GM19099 (cell line): ENCODE data around the gene ITGA6.

Experiments used
- POLR2A ChIP-seq: IDR thresholded peaks from 3 replicates; pipeline ENCODE4 v1.6.1; 2011; ENCODE audit warnings: low read depth; ENCODE audit not compliant: insufficient read length; ENCODE audit errors: extremely low read depth

The ITGA6 gene

DNA sequence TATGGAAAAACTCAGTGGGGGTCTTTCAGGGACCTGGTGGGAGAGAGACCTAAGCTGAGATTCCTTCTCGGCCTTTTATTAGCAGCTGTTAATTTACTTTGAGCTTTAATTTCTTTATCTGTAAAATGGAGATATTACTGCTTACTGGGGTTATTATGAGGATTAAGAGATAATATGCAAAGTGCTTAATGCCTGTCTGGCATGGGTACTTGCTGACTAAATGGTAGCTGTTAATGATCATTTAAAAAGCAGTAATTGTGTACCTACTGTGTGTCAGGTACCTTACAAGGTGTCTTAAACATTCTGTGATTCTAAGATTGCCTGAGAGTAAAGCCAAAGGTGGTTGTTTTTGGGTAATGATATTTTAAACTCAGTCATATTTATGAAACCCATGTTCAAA is 2.6 kb downstream of the ITGA6 start:
- TF ChIP-seq POLR2A: no peak

DNA sequence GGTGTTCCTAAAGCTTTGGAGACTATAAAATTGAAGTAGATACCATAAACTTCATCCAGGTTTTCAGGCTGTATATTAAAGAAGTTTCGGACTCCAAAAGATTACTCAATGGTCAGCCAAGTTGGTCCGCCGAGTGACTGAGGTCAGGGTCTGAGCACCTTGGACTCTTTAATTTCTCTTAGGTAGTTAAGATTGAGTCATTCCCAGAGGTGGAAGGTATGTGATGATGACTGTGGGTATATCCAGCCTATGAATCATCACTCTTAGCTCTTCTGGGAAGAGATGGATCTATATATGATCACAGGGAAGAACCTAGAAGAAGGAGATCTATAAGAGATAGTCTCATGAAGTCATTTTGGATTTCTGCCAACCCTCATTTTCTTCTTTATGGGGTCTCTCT is 3.3 kb downstream of the ITGA6 start:
- TF ChIP-seq POLR2A: no peak

DNA sequence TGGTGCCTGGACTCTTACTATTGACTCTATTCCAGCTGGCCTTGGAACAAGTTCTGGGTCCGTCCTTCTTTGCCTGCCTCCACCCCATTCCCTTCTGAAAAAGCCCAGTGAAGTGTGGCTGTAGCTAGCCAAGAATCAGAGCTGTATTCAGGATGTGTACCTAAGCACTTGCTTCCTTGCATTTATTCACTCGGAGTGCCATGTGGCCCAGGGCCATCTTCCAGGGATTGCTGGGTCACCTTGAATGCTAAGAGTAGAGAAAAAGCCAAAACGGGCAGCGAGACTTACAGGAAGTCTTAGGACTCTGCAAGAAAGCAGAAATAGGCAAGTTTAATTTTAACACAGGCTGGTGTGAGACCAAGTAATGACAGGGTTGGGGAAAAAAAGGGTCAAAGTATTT is 4.1 kb downstream of the ITGA6 start:
- TF ChIP-seq POLR2A: no peak

DNA sequence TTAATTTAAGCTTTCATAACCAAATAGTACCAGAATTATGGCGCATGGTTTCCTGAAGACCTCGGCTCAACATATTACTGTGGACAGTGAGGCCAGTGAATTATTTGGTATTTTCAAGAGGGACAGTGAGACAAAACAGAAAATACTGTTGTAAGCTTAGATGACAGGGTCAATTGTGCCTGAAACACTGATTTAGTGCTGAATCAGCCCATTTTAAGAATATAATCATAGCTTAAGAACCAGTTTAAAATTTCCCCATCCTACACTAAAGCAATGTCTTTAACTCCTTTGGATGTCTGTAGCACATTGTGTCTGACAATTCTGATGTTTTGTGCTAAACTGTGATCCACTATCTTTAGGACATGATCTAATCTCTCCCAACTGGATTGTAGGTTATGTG is 4.6 kb downstream of the ITGA6 start:
- TF ChIP-seq POLR2A: no peak

DNA sequence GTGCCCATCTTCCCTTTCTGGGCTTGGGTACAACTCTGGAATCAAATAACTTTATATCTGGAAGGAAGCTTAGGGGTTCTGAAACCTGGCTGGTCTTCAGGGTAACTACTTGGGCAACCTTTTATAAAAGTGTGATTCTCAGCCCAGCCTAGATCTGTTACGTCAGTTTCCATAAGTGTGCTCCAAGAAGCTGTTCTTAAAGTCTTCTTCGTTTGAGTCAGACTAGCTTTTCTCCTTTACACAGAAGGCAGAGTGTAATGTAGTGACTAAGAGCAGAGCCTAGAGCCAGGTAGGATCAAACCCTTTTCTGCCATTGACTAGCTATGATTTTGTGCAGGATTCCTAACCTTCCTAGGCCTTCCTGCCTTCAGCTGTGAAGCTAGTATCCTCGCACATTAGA is 5.8 kb downstream of the ITGA6 start:
- TF ChIP-seq POLR2A: no peak

DNA sequence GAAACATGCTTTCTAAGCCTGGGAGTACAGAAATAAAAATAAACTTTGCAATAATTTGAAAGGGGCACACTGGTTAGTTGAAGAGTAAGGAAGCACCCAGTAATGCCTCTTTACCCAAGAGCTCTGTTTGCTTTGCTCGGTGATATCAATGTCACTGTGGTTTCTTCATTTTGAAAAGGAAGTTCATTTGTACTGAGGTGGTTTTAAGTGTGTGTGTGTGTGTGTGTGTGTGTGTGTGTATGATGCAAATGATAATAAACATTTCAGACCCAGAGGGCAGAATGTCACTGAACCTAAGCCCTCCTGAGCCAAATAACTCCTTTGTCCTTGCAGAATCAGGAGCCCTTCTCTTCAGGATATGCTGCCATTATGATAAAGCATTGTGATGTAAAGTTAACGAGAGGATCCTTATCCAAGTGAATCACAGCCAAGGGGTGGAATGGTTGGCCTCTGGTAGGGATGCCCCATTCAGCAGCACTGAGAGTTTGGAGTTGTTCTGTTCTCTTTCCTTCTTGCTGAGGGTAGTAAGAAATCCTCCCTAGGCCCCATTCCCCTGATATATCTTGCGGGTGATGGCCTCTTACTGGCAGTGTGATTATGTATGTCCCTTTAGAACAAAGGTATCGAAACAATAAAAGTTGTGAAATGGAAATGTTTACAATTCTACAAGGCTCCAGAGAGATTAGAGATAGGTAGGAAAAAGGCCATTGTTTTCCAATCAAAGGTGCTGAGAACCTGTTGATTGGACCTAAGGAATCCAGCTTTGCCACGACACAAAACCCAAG is 7.6 kb downstream of the ITGA6 start:
- TF ChIP-seq POLR2A: no peak

DNA sequence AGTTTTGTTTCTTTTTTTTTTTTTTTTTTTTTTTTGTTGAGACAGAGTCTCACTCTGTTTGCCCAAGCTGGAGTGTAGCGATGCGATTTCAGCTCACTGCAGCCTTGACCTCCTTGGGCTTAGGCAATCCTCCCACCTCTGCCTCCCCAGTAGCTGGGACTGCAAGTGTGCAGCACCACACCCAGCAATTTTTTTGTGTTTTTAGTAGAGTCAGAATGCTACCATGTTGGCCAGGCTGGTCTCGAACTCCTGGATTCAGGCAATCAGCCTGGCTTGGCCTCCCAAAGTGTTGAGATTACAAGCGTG is 8.2 kb downstream of the ITGA6 start:
- TF ChIP-seq POLR2A: no peak

DNA sequence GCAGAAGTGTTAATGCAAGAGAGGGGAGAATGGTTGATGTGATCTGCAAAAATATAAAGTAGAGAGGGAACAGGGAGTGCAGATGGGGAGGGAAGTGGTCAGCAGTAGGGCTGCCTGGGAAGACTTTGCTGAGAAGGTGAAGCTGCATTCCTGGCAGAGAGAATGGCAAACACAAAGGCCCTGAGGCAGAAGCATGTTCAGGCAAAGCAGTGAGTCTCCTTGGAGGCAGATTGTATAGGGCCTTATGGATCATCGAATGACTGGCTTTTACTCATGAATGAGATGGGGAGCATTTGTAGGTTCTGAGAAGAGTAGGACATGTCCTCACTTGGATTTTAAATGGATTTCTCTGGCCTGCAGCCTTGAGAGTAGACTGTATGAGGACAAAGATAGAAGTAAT is 9.5 kb downstream of the ITGA6 start:
- TF ChIP-seq POLR2A: no peak

DNA sequence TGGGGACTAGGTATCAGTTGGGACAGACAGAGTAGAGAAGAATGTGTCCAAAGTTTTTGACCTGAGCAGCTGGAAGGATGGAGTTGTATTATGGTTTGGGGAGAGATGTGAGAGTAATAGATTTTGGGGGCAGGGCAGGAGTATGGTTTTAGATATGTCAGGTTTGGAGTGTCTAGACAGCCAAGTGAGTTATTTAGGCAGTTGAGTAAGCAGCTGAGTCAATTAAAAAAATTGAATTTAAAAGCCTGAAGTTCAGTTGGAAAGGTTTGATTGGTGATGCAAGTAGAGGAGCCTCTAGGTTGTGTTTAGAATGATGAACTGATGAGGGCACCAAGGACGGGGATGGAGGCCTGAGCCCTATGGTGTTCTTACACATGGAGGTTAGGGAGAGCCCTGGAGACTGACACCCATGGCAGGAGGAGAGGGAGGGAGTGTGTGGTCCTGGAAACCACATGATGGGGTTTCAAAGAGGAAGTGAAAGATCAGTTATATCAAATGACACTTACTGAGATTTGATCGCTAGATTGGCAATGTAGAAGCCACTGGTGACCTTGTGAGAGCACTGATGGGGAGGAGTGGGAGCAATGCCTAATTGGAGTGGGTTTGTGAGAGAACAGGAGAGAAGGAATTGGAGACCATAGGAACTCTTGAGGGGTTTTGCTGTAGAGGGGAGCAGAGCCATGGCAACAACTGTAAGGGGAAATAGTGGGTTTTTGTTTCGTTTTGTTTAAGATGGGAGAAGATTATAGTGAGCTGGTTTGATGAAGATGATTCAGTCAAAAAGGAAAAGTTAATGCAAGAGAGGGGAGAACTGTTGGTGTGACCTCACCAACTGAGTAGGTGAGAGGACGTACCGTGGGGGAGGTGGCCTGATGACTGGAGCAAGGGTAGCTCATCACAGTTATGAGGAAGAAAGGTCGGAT is 10.3 kb downstream of the ITGA6 start:
- no peak for TF ChIP-seq POLR2A

DNA sequence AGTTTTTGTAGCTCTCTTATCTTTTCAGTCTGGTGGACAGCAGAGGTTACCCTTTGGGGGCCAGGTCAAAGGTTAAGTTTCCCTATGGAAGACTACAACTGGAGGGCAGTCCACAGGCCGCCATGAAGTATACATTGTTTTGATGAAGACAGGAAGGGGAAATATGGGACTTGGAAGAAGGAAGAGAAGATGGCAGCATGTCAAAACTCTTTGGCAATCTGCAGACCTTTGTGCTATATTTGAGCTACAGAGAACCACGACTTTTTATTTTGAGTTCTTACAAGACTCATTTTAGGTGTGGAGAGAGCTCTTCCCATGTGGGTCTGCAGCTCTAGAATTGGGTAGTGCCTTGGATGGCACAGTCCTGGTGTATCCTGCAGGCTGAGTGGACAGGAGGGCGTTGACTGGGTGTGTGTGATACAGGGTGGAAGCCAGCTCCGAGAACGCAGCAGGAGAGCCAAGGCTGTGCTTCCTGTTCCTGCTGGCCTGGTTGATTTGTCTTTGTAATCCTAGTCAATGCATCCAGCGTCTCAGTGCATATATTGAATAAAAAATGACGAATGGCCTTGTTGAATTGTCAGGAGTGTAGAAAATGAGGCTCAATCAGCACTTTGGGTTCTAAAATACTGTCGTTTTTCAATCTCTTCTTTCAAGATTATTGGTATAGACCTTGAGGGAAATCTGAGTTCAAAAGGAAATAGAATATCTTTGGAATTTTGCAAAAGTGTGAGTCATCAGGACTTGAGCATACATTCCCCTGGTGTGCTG is 11.5 kb downstream of the ITGA6 start:
- TF ChIP-seq POLR2A: no peak

DNA sequence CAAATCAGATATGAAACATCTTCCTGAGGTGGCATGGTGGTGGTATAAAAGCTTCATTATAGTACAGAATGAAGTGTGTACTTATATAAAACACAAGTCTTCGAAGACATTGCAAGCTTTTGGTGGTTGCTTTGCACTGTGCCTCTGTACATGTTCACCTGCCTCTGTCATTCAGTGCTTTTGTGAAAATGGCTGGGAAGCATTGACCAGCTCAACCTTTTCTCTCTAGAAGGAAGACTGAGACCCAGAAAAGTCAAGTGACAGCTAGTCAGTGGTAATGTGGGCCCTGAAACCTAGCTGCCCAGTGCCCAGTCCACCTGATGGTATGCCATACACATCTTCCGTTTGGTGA is 12.1 kb downstream of the ITGA6 start:
- no peak for TF ChIP-seq POLR2A

DNA sequence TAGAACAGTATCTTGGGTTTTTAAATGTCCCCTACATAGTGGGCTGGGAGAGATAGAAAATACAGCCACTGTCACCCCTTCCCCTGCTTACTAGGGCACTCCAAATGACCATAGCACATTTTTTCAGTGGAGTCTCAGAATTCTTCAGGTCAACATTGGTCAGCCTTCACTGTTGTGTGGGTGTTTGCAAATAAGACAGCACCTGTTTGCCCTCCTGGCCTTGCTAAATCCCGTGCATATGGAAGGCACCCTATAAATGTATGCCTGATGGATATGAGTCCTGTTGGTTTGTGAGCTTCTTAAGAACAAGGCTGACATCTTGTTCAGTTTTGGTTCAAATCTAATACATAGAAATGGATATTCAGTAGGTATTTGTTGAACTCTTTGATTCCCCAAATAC is 12.5 kb downstream of the ITGA6 start:
- no peak for TF ChIP-seq POLR2A

DNA sequence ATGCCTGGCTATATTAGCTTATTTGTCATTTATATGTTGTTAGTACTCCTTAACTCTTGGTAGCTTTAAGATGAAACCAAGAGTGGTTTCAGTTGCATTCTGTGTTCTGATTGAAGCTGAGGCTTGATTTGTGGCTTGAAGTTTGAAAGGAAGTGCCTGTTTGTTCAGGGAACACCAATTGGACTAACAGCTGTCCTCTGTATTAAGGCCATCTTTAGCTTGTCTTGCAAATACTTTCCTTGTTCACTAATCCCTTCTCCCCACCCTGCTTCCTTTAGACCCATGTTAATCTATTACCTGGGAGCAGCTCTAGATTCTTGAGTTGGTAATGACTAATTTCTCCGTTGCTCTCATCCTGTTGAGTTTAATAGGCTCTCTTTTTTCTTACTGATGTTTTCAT is 13.4 kb downstream of the ITGA6 start:
- no peak for TF ChIP-seq POLR2A

DNA sequence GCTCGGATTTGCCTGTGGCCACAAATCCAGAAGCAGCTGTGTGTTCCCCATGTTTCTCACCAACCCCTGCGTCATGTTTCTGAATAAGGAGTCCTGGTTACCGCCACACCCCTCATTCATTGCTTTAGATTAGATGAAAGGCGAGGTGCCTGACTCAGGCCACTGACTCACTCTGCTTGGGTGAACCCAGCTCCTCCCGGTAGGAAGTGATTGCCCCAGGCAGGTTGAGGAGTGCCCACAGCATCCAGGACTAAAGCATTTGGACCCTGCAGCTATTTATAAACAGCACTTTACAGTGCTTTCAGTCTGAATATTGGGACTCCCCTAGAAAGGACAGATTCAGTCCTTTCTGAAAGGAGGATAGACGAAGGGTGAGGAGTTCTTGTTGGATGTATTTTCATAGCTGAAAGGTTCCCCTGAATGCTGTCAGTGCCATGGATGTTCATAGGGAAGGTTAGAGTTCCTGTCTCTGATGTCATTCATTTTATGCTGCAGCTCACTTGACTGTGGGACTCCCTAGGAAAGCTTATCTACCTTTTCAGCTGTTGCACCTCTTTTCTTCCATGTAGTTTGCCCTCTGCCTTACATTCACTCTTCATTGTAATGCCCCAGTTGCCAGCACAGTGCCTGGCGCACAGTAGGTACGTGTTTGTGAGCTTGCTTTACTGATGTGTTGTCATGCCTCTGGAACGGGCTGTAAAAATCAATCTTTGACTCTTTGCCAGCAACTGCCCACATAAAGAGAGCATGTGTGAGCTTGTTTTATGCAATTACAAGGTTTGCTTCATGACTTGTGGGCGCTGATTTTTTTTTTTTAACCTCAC is 14.9 kb downstream of the ITGA6 start:
- TF ChIP-seq POLR2A: no peak

DNA sequence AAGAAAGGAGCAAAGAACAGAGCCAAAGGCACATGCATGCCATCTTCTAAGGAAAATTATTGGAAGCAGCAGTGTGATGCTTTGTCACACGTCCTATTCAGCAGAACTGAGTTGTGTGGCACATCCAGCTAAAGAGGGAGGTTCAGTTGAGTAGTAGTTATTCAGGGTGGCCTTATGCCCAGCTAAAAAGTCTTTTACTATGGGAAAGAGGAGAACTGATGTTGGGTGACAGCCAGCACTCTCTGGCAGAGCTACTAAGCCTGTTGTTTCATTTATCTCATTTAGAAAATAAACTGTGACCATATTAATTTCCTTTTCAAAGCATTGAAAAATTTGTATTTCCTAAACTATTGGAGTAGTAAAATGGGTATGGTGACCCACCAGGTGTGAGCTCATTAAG is 18.5 kb downstream of the ITGA6 start:
- no peak for TF ChIP-seq POLR2A
